Activated CD8-positive, alpha-beta memory T cell treated with anti-CD3 and anti-CD28 coated beads, Interleukin-2, amount 50 U/mL, for 1 hour (primary cell): Measurements from ENCODE around the gene CHRNB4.
"Not testable (repeated sequence)": the region's sequence is repeated elsewhere in the genome, so short reads cannot be mapped to it uniquely, and the experiment has no call there.

Experiments
- DNase-seq: peaks from one replicate; pipeline ENCODE4 v3.0.0-alpha.2; 2020; ENCODE audit errors: extremely low read depth

Gene CHRNB4

DNA sequence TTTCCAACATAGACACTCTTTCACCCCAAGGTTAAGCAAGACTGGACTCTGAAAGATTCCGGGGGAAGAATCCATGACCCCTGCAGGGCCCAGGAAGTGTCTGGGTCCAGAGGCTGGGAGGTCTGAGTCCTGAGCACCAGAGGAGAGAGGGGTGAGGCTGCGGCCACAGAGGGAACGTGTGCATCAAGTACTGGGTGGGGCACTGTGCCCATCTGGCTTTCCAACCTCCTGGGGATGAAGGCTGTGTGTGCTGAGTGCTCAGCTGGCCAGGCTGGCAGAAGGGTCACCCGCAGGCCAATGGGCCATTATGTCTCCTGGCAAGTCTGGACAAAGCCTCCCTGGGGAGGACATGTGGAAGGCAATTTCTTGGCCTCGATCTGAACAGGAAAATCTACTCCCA lies 23.5 kb downstream of the CHRNB4 start:
- DNase-seq, result no peak

DNA sequence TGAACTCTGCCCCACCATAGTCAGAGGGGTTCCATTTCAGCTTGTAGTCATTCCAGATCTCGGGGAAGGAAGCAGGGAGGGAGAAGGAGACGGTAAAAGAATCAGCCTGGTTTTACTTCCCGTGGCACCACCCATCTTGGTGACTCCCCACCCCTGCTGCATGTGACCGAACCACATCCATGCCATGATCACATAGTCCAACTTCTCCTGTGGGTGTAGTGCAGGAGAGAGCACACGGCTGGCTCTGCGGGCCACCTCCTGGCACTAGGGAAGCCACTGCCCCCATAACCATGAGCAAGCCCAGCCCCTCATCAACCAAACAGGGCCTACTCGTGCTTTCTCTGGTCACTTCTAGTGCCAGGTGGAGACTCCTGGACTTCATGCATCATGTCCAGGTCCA lies 23.9 kb downstream of the CHRNB4 start:
- no peak for DNase-seq

DNA sequence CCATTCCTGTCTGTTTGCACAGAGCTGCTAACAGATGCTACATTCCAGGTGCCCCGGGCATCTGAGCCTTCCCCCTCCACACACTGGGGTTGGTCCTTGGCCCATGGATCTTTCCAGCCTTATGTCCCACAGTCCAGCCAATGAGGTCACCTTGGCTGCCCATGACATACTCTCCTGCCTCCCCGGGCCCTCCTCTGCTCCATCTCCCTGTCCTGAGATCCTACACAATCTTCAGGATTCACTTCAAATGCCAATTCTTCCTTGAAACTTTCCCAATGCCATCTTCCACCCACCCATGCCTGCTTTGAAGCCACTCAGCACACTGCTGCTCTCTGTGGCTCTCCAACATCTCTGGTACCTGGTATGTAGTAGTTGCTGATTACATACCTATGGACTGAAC lies 24.5 kb downstream of the CHRNB4 start:
- no peak for DNase-seq

- DNase-seq, result no peak
Observed at GRCh38 chr15:78615151-78615589, 25.8 kb downstream of the CHRNB4 start.

- no peak for DNase-seq
Observed at GRCh38 chr15:78614021-78614420, 27.0 kb downstream of the CHRNB4 start.

DNA sequence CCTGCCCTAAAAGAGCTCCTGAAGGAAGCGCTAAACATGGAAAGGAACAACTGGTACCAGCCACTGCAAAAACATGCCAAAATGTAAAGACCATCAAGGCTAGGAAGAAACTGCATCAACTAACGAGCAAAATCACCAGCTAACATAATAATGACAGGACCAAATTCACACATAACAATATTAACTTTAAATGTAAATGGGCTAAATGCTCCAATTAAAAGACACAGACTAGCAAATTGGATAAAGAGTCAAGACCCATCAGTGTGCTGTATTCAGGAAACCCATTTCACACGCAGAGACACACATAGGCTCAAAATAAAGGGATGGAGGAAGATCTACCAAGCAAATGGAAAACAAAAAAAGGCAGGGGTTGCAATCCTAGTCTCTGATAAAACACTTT lies 31.5 kb downstream of the CHRNB4 start:
- DNase-seq, result not testable (repeated sequence)

DNA sequence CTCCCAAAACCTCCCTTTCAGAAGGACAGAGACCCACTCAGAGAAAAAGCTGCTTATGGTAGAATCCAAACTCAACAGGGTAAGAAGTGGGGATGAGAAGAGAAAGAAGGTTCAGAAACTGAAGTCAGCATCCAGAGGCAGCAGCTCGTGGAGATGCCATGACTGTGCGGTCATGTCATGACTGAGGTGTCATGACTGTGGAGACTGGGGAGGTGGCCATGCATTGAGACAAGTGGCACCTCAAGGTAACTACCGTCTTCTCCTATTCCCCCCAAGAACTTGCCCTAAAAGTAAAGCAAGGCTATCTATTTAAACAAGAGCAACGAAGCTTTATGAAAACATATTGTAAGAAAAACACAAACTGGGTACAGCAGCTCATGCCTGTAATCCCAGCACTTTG lies 35.3 kb downstream of the CHRNB4 start:
- DNase-seq, result no peak

- no peak for DNase-seq
Observed at GRCh38 chr15:78605201-78605600, 35.8 kb downstream of the CHRNB4 start.

- DNase-seq, result no peak
Observed at GRCh38 chr15:78604420-78604819, 36.6 kb downstream of the CHRNB4 start.

DNA sequence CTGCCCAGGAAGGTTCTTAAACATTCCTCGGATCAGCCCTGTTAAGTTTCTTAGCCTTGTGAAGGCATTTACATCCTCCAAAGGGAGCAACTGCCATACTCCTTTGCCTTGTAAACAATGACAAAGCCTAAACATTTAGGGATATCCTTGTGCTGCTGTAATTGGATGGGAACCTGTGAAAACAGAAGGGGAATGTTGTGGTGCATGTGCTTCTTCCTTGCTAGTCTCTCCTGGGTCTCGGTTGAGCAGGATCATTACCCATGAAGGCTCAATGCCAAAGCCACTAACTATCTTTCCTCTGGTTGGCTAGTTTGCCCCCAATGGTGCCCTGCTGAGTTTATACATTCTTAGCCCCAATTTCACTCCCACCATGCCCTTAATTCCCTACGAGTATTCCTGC lies 37.5 kb downstream of the CHRNB4 start:
- DNase-seq, result no peak

DNA sequence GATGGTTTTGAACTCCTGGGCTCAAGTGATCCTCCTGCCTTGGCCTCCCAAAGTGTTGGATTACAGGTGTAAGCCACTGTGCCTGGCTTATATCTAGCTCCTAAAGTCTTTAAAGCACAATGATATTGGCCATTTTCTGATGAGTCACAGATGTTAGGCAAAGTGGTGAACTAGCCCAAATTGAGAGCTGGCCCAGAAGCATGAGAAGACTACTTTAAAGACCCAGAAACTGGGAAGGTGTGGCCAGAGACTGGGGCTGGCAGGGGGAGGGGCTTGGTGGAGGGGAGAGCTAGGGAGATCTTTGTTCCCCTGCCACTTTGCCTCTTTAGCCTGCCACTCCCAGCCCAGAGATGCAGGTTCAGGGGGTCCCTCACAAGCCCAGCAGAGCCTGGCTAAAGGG lies 41.8 kb downstream of the CHRNB4 start:
- no peak for DNase-seq

- no peak for DNase-seq
Observed at GRCh38 chr15:78598348-78598747, 42.7 kb downstream of the CHRNB4 start.

GRCh38 chr15:78597583-78597982 lies 43.4 kb downstream of the CHRNB4 start:
- no peak for DNase-seq

DNA sequence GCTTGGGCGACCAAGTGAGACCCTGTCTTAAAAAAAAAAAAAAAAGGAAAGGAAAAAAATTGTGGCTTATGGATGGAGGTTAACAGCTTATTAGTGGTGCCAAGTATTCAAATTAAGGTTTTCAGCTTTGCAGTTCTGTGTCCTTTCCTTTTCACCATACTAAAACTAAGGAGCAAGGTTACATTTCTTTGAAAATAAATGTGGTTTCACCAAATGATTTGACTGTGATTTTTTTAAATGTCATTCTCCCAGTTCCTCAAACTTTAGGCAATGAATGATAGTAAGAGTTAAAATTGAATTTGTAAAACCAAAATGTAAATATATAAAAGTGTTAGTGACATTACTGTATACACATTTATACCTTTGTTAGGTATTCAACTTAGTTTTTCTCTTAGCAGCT lies 66.1 kb downstream of the CHRNB4 start:
- DNase-seq, result no peak
